Measurements from ENCODE around the gene XRCC2.
"Not testable (repeated sequence)": the region's sequence is repeated elsewhere in the genome, so short reads cannot be mapped to it uniquely, and the experiment has no call there.

The XRCC2 gene

GRCh38 chr7:152628772-152629171 is 47.2 kb downstream of the XRCC2 start:
- not testable (repeated sequence) for H3K4me3 ChIP-seq (ENCODE audit: low read length); H3K4me1 ChIP-seq (ENCODE audit: control insufficient read depth, insufficient read depth, low read length); H3K9ac ChIP-seq (ENCODE audit: low read length); H3K36me3 ChIP-seq (ENCODE audit: control insufficient read depth, insufficient read depth, low read length); H3K27me3 ChIP-seq (ENCODE audit: control insufficient read depth, insufficient read depth, low read length); H3K27ac ChIP-seq (ENCODE audit: low read depth, low read length)

DNA sequence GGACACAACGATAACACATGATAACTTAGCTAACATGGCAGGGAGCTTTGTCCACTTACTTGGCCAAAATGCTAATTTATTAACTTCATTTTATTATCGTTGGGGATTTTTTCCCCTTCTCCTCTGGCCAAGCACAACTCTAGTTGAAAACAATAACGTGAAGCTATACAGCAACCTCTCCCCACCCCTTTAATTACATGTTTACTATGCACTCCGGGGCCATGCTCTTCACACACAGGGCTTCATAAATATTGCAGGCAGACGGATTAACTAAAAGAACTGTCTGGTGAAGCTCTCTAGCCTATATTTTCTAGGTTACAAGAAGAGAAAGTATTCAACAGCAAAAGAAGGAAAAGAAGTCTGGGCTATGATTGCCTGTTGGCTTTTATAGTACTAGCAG is 51.7 kb downstream of the XRCC2 start:
- Histone ChIP-seq H3K4me1 (ENCODE audit: control insufficient read depth, insufficient read depth, low read length) (no peaks in the 10 kb centered on the region), H3K9ac (ENCODE audit: low read length) (no peak overlapping the region), H3K27me3 (ENCODE audit: control insufficient read depth, insufficient read depth, low read length) (no peaks in the 10 kb centered on the region), H3K36me3 (ENCODE audit: control insufficient read depth, insufficient read depth, low read length) (no peaks in the 10 kb centered on the region), H3K4me3 (ENCODE audit: low read length) (no peak overlapping the region), H3K27ac (ENCODE audit: low read depth, low read length) (no peak overlapping the region)

GRCh38 chr7:152621426-152621825 is 54.5 kb downstream of the XRCC2 start:
- no peak overlapping the region for H3K27ac ChIP-seq (ENCODE audit: low read depth, low read length)
- H3K27me3 ChIP-seq (ENCODE audit: control insufficient read depth, insufficient read depth, low read length), result no peaks in the 10 kb centered on the region
- no peak overlapping the region for H3K4me3 ChIP-seq (ENCODE audit: low read length)
- H3K36me3 ChIP-seq (ENCODE audit: control insufficient read depth, insufficient read depth, low read length), result no peaks in the 10 kb centered on the region
- H3K9ac ChIP-seq (ENCODE audit: low read length), result no peak overlapping the region
- H3K4me1 ChIP-seq (ENCODE audit: control insufficient read depth, insufficient read depth, low read length), result no peaks in the 10 kb centered on the region

DNA sequence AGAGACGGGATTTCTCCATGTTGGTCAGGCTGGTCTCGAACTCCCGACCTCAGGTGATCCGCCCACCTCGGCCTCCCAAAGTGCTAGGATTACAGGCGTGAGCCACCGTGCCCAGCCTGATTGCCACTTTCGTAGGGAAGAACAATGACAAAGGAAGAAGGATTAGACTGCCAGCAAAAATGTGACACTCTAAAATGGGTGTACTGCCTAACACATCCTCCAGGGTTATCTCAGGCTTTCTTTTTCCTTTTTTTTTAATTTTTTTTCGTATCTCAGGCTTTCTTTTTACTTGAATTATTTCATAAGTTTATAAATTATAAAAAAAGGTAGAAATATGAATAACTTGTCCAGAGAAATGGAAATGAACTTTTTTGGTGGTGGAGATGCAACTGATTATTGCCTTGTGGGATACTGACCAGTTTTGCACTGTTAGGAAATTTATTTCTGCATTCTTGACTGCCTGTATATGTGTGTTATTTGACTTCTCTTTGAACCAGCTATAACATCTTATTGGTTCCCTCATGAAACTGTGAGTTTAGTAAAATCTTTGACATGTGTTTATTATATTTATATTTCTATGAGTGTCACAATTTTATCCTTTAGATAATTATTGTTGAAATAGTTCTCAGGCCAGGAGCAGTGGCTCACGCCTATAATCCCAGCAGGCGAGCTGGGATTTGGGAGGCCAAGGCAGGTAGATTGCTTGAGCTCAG is 56.8 kb downstream of the XRCC2 start:
- no peaks in the 10 kb centered on the region for H3K4me1 ChIP-seq (ENCODE audit: control insufficient read depth, insufficient read depth, low read length)
- no peak overlapping the region for H3K4me3 ChIP-seq (ENCODE audit: low read length)
- no peak overlapping the region for H3K9ac ChIP-seq (ENCODE audit: low read length)
- H3K27ac ChIP-seq (ENCODE audit: low read depth, low read length), result no peak overlapping the region
- no peaks in the 10 kb centered on the region for H3K36me3 ChIP-seq (ENCODE audit: control insufficient read depth, insufficient read depth, low read length)
- no peaks in the 10 kb centered on the region for H3K27me3 ChIP-seq (ENCODE audit: control insufficient read depth, insufficient read depth, low read length)

DNA sequence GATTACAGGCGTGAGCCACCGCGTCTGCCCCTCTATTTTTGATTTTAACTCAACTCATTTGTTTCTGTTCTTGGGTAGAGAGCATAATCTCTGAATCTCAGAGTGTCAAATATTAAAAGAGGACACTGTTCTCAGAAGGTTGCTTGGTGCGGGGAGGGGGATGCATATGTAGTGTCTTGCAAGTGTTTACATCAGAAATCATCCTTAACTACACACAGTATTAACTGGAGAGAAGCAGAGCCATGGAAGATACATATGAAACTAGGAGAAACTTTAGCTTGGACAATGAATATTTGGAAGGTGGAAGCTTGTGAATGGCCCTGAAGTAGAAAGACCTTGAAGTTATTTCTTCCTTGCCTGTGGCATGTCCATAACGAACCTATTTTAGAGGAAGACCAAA is 57.5 kb downstream of the XRCC2 start:
- Histone ChIP-seq H3K4me3 (ENCODE audit: low read length) (no peak overlapping the region), H3K27me3 (ENCODE audit: control insufficient read depth, insufficient read depth, low read length) (no peaks in the 10 kb centered on the region), H3K36me3 (ENCODE audit: control insufficient read depth, insufficient read depth, low read length) (no peaks in the 10 kb centered on the region), H3K27ac (ENCODE audit: low read depth, low read length) (no peak overlapping the region), H3K4me1 (ENCODE audit: control insufficient read depth, insufficient read depth, low read length) (no peaks in the 10 kb centered on the region), H3K9ac (ENCODE audit: low read length) (no peak overlapping the region)

DNA sequence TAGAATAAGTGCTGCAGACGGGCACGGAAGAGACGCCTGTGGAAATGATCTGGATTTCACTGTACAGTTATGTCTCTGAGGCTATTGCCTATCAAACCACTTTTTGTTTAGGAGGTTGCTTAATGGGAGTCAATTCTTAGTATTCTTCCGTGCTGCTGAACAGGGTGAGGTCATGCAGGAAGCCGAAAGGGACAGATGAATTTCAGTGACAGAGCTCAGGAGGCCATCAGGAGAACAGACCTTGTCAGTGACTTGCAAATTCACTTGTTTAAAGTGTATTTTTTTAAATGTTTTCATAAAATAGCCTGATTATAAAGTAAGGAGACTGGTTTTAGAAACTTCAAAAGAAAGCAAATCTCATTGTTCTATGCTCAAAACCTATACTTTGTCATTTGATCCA is 58.9 kb downstream of the XRCC2 start:
- no peaks in the 10 kb centered on the region for H3K4me1 ChIP-seq (ENCODE audit: control insufficient read depth, insufficient read depth, low read length)
- H3K4me3 ChIP-seq (ENCODE audit: low read length), result no peak overlapping the region
- H3K27me3 ChIP-seq (ENCODE audit: control insufficient read depth, insufficient read depth, low read length), result no peaks in the 10 kb centered on the region
- no peak overlapping the region for H3K27ac ChIP-seq (ENCODE audit: low read depth, low read length)
- no peaks in the 10 kb centered on the region for H3K36me3 ChIP-seq (ENCODE audit: control insufficient read depth, insufficient read depth, low read length)
- H3K9ac ChIP-seq (ENCODE audit: low read length), result no peak overlapping the region

GRCh38 chr7:152615031-152615741 is 60.8 kb downstream of the XRCC2 start:
- H3K36me3 ChIP-seq (ENCODE audit: control insufficient read depth, insufficient read depth, low read length), result no peaks in the 10 kb centered on the region
- no peak overlapping the region for H3K27ac ChIP-seq (ENCODE audit: low read depth, low read length)
- no peak overlapping the region for H3K4me3 ChIP-seq (ENCODE audit: low read length)
- H3K9ac ChIP-seq (ENCODE audit: low read length), result no peak overlapping the region
- no peaks in the 10 kb centered on the region for H3K27me3 ChIP-seq (ENCODE audit: control insufficient read depth, insufficient read depth, low read length)
- H3K4me1 ChIP-seq (ENCODE audit: control insufficient read depth, insufficient read depth, low read length), result no peaks in the 10 kb centered on the region

DNA sequence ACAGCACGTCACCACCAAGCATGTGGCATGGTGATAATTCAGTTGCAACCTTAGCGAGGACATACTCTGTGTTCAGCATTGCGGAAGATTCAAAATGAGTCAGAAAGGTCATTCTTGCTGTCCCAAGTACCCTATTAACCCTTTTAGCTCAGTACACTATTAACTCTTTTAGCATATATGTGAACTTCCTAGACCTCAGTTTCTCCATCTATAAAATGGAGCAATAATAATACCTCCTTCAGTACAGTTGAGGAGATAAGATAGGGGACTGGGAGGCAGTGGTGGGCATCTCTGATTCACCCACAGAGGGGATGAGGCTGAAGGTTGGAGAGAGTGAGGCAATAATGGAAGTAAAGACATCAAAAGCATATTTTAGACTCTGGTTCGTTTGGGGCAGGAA is 67.3 kb downstream of the XRCC2 start:
- no peak overlapping the region for H3K4me3 ChIP-seq (ENCODE audit: low read length)
- no peaks in the 10 kb centered on the region for H3K36me3 ChIP-seq (ENCODE audit: control insufficient read depth, insufficient read depth, low read length)
- H3K27me3 ChIP-seq (ENCODE audit: control insufficient read depth, insufficient read depth, low read length), result no peaks in the 10 kb centered on the region
- H3K9ac ChIP-seq (ENCODE audit: low read length), result no peak overlapping the region
- H3K27ac ChIP-seq (ENCODE audit: low read depth, low read length), result no peak overlapping the region
- H3K4me1 ChIP-seq (ENCODE audit: control insufficient read depth, insufficient read depth, low read length), result no peaks in the 10 kb centered on the region

DNA sequence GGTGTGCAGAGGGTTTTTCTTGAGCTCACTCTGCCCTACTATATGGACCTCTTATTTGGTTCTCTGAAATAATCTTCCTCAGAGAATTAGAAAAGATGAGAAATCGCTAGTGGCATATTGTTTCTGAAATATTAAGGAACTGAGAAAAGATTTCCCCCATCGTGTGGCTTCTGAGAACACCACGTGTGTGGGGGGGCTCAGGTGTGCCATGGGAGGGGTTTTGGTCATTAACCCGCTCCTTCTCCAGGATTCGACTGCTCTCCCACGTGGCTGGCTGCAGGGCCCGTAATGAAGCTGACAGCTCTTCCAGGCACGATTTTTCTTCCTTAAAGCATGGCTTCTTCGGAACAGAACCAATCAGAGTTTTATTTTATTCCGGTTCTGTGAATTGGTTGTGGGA is 67.7 kb downstream of the XRCC2 start:
- no peaks in the 10 kb centered on the region for H3K4me1 ChIP-seq (ENCODE audit: control insufficient read depth, insufficient read depth, low read length)
- H3K27ac ChIP-seq (ENCODE audit: low read depth, low read length), result no peak overlapping the region
- no peaks in the 10 kb centered on the region for H3K36me3 ChIP-seq (ENCODE audit: control insufficient read depth, insufficient read depth, low read length)
- no peak overlapping the region for H3K4me3 ChIP-seq (ENCODE audit: low read length)
- no peak overlapping the region for H3K9ac ChIP-seq (ENCODE audit: low read length)
- no peaks in the 10 kb centered on the region for H3K27me3 ChIP-seq (ENCODE audit: control insufficient read depth, insufficient read depth, low read length)

DNA sequence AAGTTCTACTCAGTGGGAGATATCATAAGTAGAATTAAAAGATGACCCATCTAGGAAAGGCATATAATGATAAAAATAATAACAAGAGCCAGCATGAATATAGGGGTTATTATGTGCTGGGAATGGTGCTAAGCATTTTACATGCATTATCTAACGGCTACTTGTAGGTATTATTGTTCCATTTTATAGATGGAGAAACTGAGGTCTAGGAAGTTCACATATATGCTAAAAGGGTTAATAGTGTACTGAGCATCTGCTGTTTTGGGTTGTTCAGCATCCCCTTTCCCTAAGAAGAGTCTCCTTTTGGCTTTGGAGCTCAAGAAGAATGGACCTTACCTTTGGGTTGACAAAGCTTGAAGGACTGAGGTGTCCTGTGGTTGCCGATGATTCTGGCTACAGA is 68.9 kb downstream of the XRCC2 start:
- H3K4me1 ChIP-seq (ENCODE audit: control insufficient read depth, insufficient read depth, low read length), result no peaks in the 10 kb centered on the region
- no peaks in the 10 kb centered on the region for H3K27me3 ChIP-seq (ENCODE audit: control insufficient read depth, insufficient read depth, low read length)
- H3K4me3 ChIP-seq (ENCODE audit: low read length), result no peak overlapping the region
- H3K27ac ChIP-seq (ENCODE audit: low read depth, low read length), result no peak overlapping the region
- H3K9ac ChIP-seq (ENCODE audit: low read length), result no peak overlapping the region
- H3K36me3 ChIP-seq (ENCODE audit: control insufficient read depth, insufficient read depth, low read length), result no peaks in the 10 kb centered on the region

DNA sequence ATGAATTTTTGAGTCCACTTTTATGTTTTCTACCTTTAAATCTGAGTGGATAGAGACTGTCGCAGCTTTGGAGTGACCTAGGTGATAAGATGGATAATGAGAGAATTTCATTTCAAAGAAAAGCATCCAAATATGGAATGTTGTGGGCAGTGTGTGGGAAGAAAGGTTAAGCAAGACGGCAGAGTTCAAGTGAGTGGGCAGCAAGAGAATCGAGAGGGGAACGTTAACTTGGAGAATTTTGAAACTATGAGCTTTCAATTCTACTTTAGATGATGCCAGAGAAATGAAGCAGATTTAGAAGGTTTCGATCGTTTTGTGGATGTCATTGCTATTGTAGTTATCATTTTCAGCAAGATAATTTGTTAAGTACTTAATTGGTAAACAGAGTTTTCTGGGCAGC is 73.0 kb downstream of the XRCC2 start:
- no peaks in the 10 kb centered on the region for H3K36me3 ChIP-seq (ENCODE audit: control insufficient read depth, insufficient read depth, low read length)
- H3K4me1 ChIP-seq (ENCODE audit: control insufficient read depth, insufficient read depth, low read length), result no peaks in the 10 kb centered on the region
- no peaks in the 10 kb centered on the region for H3K27me3 ChIP-seq (ENCODE audit: control insufficient read depth, insufficient read depth, low read length)
- H3K27ac ChIP-seq (ENCODE audit: low read depth, low read length), result no peak overlapping the region
- H3K4me3 ChIP-seq (ENCODE audit: low read length), result no peak overlapping the region
- H3K9ac ChIP-seq (ENCODE audit: low read length), result no peak overlapping the region

GRCh38 chr7:152601305-152601798 is 74.6 kb downstream of the XRCC2 start:
- Histone ChIP-seq H3K9ac (ENCODE audit: low read length) (no peak overlapping the region), H3K4me3 (ENCODE audit: low read length) (no peak overlapping the region), H3K27me3 (ENCODE audit: control insufficient read depth, insufficient read depth, low read length) (no peaks in the 10 kb centered on the region), H3K27ac (ENCODE audit: low read depth, low read length) (no peak overlapping the region), H3K4me1 (ENCODE audit: control insufficient read depth, insufficient read depth, low read length) (no peaks in the 10 kb centered on the region), H3K36me3 (ENCODE audit: control insufficient read depth, insufficient read depth, low read length) (no peaks in the 10 kb centered on the region)

DNA sequence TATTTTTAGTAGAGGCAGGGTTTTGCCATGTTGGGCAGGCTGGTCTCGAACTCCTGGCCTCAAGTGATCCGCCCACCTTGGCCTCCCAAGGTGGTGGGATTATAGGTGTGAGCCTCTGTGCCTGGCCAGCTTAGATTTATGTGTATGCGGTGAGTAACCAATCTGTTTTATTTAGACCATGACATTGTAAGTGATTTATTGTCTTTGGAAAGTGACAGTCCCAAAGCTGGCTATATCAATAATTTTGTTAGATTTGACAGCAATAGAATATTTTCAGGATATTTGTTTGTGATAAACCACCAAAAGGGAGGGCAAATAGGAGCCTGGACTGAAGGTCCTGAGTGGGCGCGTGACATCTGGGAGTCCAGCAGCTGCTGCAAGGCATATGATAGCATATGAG is 75.7 kb downstream of the XRCC2 start:
- Histone ChIP-seq H3K27ac (ENCODE audit: low read depth, low read length) (no peak overlapping the region), H3K9ac (ENCODE audit: low read length) (no peak overlapping the region), H3K27me3 (ENCODE audit: control insufficient read depth, insufficient read depth, low read length) (no peaks in the 10 kb centered on the region), H3K4me3 (ENCODE audit: low read length) (no peak overlapping the region), H3K36me3 (ENCODE audit: control insufficient read depth, insufficient read depth, low read length) (no peaks in the 10 kb centered on the region), H3K4me1 (ENCODE audit: control insufficient read depth, insufficient read depth, low read length) (no peaks in the 10 kb centered on the region)
